ENCODE measurements around the gene C7orf25. TPM values are rescaled to one million over a fixed set of nuclear protein-coding genes. Genes with fewer than 3 reads are reported as not detected.

Gene C7orf25
- total RNA-seq, 1 donor from 2014 or later, result 0.75 TPM

DNA sequence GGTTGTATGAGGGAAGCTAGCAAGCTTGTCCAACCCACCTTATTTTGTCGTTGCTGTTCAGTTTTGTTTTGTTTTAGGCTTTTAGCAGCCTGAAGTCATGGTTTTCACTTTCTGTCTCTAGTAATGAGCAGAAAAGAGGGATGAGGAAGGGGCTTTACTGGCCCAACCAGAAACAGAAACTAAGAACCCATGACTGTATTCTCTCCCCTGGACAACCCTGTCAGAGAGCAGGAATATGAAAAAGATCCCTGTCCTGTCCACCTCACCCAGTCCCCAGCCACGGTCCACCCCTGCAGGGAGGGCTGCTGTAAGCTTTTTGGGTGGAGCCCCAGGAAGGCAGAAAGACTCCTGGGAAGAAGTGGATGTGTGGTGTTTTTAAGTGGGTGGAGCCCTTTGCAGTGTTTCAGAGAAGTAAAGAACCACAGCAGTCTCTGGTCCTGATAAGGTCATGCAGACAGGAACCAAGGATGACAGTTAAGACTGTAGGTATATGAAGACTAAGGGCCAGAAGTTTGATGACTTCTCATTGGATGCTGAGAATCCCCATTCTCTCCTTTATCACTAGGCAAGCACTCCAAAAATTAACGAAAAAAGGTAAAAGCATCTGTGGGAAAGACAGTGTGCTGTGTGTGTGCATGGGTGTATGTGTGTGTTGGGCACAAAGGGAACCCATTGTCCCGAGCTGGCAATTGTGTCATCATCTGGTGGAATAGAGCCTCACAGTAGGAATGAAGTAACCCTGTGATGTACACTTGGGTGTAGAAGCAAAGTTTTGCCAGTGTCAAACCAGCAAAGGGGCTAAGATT lies 34.2 kb upstream of the C7orf25 start:
- no peak for DNase-seq (ENCODE audit: low spot score in 2 of 2)
- Histone ChIP-seq H3K36me3 (no peaks in the 10 kb centered on the region), H3K27me3 (no peaks in the 10 kb centered on the region), H3K27ac (peak overlapping the region; percentile 22 to 27), H3K9me3 (no peaks in the 10 kb centered on the region), H3K4me1 (peaks cover 0 to 5% of the 10 kb centered on the region in 2 donors), H3K4me3 (peak overlapping the region in 1 of 2 donors; percentile 36)
- intact Hi-C loops (cut with DNase I), result no loop called here
- TF ChIP-seq, protein P1, sequence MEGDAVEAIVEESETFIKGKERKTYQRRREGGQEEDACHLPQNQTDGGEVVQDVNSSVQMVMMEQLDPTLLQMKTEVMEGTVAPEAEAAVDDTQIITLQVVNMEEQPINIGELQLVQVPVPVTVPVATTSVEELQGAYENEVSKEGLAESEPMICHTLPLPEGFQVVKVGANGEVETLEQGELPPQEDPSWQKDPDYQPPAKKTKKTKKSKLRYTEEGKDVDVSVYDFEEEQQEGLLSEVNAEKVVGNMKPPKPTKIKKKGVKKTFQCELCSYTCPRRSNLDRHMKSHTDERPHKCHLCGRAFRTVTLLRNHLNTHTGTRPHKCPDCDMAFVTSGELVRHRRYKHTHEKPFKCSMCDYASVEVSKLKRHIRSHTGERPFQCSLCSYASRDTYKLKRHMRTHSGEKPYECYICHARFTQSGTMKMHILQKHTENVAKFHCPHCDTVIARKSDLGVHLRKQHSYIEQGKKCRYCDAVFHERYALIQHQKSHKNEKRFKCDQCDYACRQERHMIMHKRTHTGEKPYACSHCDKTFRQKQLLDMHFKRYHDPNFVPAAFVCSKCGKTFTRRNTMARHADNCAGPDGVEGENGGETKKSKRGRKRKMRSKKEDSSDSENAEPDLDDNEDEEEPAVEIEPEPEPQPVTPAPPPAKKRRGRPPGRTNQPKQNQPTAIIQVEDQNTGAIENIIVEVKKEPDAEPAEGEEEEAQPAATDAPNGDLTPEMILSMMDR (IDR thresholded peaks at IDR 0.05), result no peak

DNA sequence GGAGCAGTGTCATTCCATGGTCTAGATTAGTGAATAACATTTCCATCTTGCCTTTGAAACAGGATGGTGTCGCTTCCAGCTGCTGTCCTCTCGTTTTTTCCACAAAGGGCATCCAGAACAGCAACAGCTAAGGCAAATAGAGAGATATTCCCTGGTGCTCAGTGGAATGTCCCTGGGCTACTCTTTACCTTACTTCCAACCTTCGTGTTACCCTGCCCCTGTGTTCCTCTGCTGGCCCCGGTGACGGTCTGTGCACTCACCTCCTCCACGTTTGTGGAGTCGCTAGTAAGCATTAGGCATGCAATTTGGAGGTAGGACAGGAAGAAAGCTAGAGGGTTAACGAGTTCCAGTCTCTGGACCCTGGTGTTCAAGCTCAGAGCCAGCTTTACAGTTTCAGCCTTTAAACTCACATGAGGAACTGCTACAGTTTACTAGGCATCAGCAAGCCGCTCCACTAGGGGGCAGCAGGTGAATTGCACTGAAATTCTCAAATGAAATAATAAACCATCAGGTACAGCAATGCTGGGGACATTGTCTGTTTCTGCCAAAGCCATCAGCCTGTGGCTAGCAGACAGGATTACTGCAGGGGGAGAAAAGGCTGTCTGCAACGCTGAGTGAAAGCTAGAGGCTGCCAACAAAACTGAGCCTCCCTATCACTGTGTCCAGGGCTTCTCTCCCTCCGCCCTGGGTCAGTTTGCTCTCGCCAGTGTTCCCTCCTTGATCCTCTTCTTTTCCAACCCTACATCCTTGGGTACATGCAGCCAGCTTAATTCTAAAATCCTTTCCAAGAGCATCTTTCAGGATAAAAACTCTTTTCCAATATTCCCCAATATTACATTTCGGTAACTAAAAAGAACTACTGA lies 29.3 kb upstream of the C7orf25 start:
- peak in 1 of 2 donors; percentile 82 for DNase-seq (ENCODE audit: low spot score in 2 of 2)
- no peak overlapping the region for H3K27ac ChIP-seq
- intact Hi-C loops (cut with DNase I), result loop anchor here (1.0 kb wide), 1 partner anchor 320 kb away; no protein-coding TSS in a partner anchor
- TF ChIP-seq, protein P1 (IDR thresholded peaks at IDR 0.05), result peak; percentile 58 to 86 (median 69)
- no peaks in the 10 kb centered on the region for H3K27me3 ChIP-seq
- H3K36me3 ChIP-seq, result peaks cover 20 to 32% of the 10 kb centered on the region in 2 donors
- H3K4me1 ChIP-seq, result peaks cover 0 to 5% of the 10 kb centered on the region in 2 donors
- H3K4me3 ChIP-seq, result no peak overlapping the region
- H3K9me3 ChIP-seq, result no peaks in the 10 kb centered on the region

DNA sequence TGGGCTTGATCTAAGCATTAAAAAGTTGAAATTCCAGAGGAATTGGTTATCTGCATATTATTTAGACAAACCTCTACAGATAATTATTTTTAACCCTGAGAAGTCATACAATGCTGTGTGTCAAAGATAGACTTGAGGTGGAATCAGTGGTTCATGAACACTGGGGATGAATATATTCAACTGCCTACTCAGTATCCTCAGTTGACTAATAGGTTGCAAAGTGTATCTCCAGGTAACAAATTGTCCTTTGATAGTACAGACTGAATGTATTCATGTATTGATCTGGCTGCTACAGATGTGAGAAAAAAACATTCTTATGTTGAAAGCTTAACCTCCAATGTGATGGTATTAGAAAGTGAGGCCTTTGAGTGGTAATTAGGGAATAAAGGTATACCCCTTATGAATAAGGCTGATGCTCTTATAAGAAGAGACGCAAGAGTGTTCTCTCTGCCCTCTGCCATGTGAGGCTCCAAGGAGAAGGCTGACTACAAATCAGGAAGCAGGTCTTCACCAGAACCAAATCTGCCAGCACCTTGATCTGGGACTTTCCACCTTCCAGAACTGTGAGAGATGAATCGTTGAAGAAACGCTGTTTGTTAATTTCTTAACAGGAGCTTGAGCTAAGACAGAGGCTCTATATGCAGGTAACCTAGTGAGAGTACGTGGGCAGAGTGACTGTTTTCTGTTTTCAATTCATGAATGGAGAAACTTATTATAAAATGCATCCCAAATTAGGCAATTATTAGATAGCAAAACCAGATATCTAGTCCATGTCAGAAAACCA lies 27.8 kb upstream of the C7orf25 start:
- no peak overlapping the region for H3K27ac ChIP-seq
- no peaks in the 10 kb centered on the region for H3K9me3 ChIP-seq
- peaks cover 27 to 47% of the 10 kb centered on the region in 2 donors for H3K36me3 ChIP-seq
- no peak overlapping the region for H3K4me3 ChIP-seq
- intact Hi-C loops (cut with DNase I), result loop anchor here (10.0 kb wide), 2 partner anchors 645 to 785 kb away; partner anchors contain the start of genes COA1 and STK17A
- H3K27me3 ChIP-seq, result no peaks in the 10 kb centered on the region
- no peak for DNase-seq (ENCODE audit: low spot score in 2 of 2)
- H3K4me1 ChIP-seq, result no peaks in the 10 kb centered on the region
- TF ChIP-seq, protein P1 (IDR thresholded peaks at IDR 0.05), result no peak

DNA sequence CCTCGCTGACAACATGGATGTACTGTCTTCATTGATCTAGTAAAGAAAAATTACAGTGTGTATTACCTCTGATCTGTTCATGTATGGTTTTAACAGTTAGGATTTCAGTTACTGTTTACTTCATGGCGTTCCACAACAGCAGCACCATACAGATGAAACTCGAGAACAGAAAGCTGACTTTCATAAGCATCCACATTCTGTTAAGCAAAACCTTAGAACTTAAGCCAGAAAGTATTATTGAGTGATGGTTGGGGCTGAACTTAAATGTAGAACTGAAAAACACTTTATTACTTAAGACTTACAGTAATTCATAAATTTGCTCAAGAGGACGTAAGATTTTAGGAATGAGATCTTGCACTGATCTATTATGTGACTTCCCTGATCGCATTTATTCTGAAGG lies 24.0 kb upstream of the C7orf25 start:
- peaks cover 4 to 8% of the 10 kb centered on the region in 2 donors for H3K4me1 ChIP-seq
- H3K36me3 ChIP-seq, result peaks cover 27 to 47% of the 10 kb centered on the region in 2 donors
- H3K27ac ChIP-seq, result no peak overlapping the region
- H3K27me3 ChIP-seq, result no peaks in the 10 kb centered on the region
- no peaks in the 10 kb centered on the region for H3K9me3 ChIP-seq
- TF ChIP-seq, protein P1 (IDR thresholded peaks at IDR 0.05), result no peak
- H3K4me3 ChIP-seq, result no peak overlapping the region
- intact Hi-C loops (cut with DNase I), result loop anchor here (10.0 kb wide), 2 partner anchors 649 to 789 kb away; partner anchors contain the start of genes COA1 and STK17A
- no peak for DNase-seq (ENCODE audit: low spot score in 2 of 2)

DNA sequence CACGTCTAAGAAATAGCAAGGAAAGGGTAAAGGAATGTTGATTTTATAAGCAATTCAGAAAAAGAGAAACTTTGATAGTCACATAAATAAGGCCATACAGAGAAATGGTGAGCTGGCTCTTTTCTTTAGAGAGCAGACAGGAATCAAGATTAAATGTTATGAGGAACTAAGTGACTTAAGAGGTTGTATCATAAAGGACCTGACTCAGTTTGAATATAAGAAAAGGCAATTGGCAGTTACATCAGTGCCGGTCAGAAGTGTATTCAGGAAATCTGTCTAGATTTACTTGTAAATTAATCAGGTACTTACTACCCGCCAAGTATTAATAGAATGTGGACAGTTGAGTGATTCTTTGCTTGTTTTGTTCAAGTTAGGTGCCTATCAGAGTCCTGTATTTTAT lies 22.4 kb upstream of the C7orf25 start:
- Histone ChIP-seq H3K27me3 (no peaks in the 10 kb centered on the region), H3K4me3 (peak overlapping the region in 1 of 2 donors; percentile 89), H3K4me1 (peaks cover 4 to 22% of the 10 kb centered on the region in 2 donors), H3K9me3 (no peaks in the 10 kb centered on the region), H3K36me3 (peaks cover 24 to 36% of the 10 kb centered on the region in 2 donors), H3K27ac (no peak overlapping the region)
- TF ChIP-seq, protein P1 (IDR thresholded peaks at IDR 0.05), result no peak
- DNase-seq (ENCODE audit: low spot score in 2 of 2), result no peak
- intact Hi-C loops (cut with DNase I), result loop anchor here (5.0 to 10.0 kb wide), 3 partner anchors 178 to 791 kb away; partner anchors contain the start of genes COA1, HECW1 and STK17A

Data from ascending aorta (tissue), 2 donors.